Measurements from ENCODE around the gene BBS2. TPM values are rescaled to one million over a fixed set of nuclear protein-coding genes. Genes with fewer than 3 reads are reported as not detected.

The BBS2 gene
- total RNA-seq, 1 experiment from 2014 or later: 36.4 TPM

GRCh38 chr16:56469748-56470147 lies 50.1 kb downstream of the BBS2 start:
- H3K9me3 Mint-ChIP-seq (ENCODE audit: low read depth, unreplicated experiment): no peaks in the 10 kb centered on the region
- no peak for TF ChIP-seq CTCF (IDR thresholded peaks at IDR 0.05; ENCODE audit: unreplicated experiment)
- no peak for DNase-seq
- CTCF ChIA-PET: no interaction called here
- intact Hi-C loops (cut with micrococcal nuclease; ENCODE audit: unreplicated experiment): no loop called here
- H3K27me3 Mint-ChIP-seq (ENCODE audit: unreplicated experiment): no peaks in the 10 kb centered on the region
- peaks cover 7% of the 10 kb centered on the region for H3K4me1 Mint-ChIP-seq (ENCODE audit: low read depth, unreplicated experiment)
- BruUV-seq (replicated peaks): no TSS peak
- no peak overlapping the region for H3K4me3 Mint-ChIP-seq (ENCODE audit: low read depth, unreplicated experiment)
- H3K27ac Mint-ChIP-seq (ENCODE audit: unreplicated experiment): no peak overlapping the region
- H3K36me3 Mint-ChIP-seq (ENCODE audit: insufficient read depth, unreplicated experiment): peaks cover 69% of the 10 kb centered on the region

- no TSS peak for BruUV-seq (replicated peaks)
- DNase-seq: no peak
- Mint-ChIP-seq H3K27me3 (ENCODE audit: unreplicated experiment) (no peaks in the 10 kb centered on the region), H3K4me3 (ENCODE audit: low read depth, unreplicated experiment) (no peak overlapping the region), H3K9me3 (ENCODE audit: low read depth, unreplicated experiment) (no peaks in the 10 kb centered on the region), H3K36me3 (ENCODE audit: insufficient read depth, unreplicated experiment) (peaks cover 70% of the 10 kb centered on the region), H3K4me1 (ENCODE audit: low read depth, unreplicated experiment) (peaks cover 7% of the 10 kb centered on the region), H3K27ac (ENCODE audit: unreplicated experiment) (no peak overlapping the region)
- CTCF ChIA-PET: no interaction called here
- intact Hi-C loops (cut with micrococcal nuclease; ENCODE audit: unreplicated experiment): no loop called here
- no peak for TF ChIP-seq CTCF (IDR thresholded peaks at IDR 0.05; ENCODE audit: unreplicated experiment)
Measured at GRCh38 chr16:56468800-56469199, 51.0 kb downstream of the BBS2 start.

- no peaks in the 10 kb centered on the region for H3K27me3 Mint-ChIP-seq (ENCODE audit: unreplicated experiment)
- peaks cover 52% of the 10 kb centered on the region for H3K36me3 Mint-ChIP-seq (ENCODE audit: insufficient read depth, unreplicated experiment)
- H3K4me3 Mint-ChIP-seq (ENCODE audit: low read depth, unreplicated experiment): no peak overlapping the region
- H3K27ac Mint-ChIP-seq (ENCODE audit: unreplicated experiment): no peak overlapping the region
- intact Hi-C loops (cut with micrococcal nuclease; ENCODE audit: unreplicated experiment): no loop called here
- no TSS peak for BruUV-seq (replicated peaks)
- CTCF ChIA-PET: no interaction called here
- no peak for TF ChIP-seq CTCF (IDR thresholded peaks at IDR 0.05; ENCODE audit: unreplicated experiment)
- DNase-seq: no peak
- H3K4me1 Mint-ChIP-seq (ENCODE audit: low read depth, unreplicated experiment): peaks cover 7% of the 10 kb centered on the region
- no peaks in the 10 kb centered on the region for H3K9me3 Mint-ChIP-seq (ENCODE audit: low read depth, unreplicated experiment)
Measured at GRCh38 chr16:56466344-56466743, 53.5 kb downstream of the BBS2 start.

- no peak overlapping the region for H3K27ac Mint-ChIP-seq (ENCODE audit: unreplicated experiment)
Measured at GRCh38 chr16:56463153-56463552, 56.7 kb downstream of the BBS2 start.

More at GRCh38 chr16:56463153-56463552, 56.7 kb downstream of the BBS2 start:
- Mint-ChIP-seq H3K36me3 (ENCODE audit: insufficient read depth, unreplicated experiment) (peaks cover 33% of the 10 kb centered on the region), H3K4me3 (ENCODE audit: low read depth, unreplicated experiment) (no peak overlapping the region), H3K9me3 (ENCODE audit: low read depth, unreplicated experiment) (no peaks in the 10 kb centered on the region), H3K27me3 (ENCODE audit: unreplicated experiment) (no peaks in the 10 kb centered on the region), H3K4me1 (ENCODE audit: low read depth, unreplicated experiment) (no peaks in the 10 kb centered on the region)
- no peak for DNase-seq
- intact Hi-C loops (cut with micrococcal nuclease; ENCODE audit: unreplicated experiment): no loop called here
- CTCF ChIA-PET: no interaction called here
- no peak for TF ChIP-seq CTCF (IDR thresholded peaks at IDR 0.05; ENCODE audit: unreplicated experiment)
- BruUV-seq (replicated peaks): no TSS peak
